ENCODE results near the gene TMEM53.
"Not testable (repeated sequence)": the region's sequence is repeated elsewhere in the genome, so short reads cannot be mapped to it uniquely, and the experiment has no call there.

Gene TMEM53

GRCh38 chr1:44672254-44672955 lies 1.9 kb downstream of the TMEM53 start:
- no peak for DNase-seq

GRCh38 chr1:44670751-44671640 lies 3.3 kb downstream of the TMEM53 start:
- DNase-seq: no peak

- not testable (repeated sequence) for DNase-seq
These were observed 7.6 kb downstream of the TMEM53 start for GRCh38 chr1:44666719-44667118.

- no peak for DNase-seq
These were observed 9.4 kb downstream of the TMEM53 start for GRCh38 chr1:44664730-44665370.

GRCh38 chr1:44663417-44663816 lies 10.9 kb downstream of the TMEM53 start:
- no peak for DNase-seq

- no peak for DNase-seq
These were observed 11.6 kb downstream of the TMEM53 start for GRCh38 chr1:44662683-44663030.

- peak; percentile 54 for DNase-seq
These were observed 12.2 kb downstream of the TMEM53 start for GRCh38 chr1:44661781-44662682.

GRCh38 chr1:44660176-44660575 lies 14.1 kb downstream of the TMEM53 start:
- peak; percentile 90 for DNase-seq

- no peak for DNase-seq
These were observed 14.7 kb downstream of the TMEM53 start for GRCh38 chr1:44659566-44659965.

- no peak for DNase-seq
These were observed 18.7 kb downstream of the TMEM53 start for GRCh38 chr1:44655609-44656008.

GRCh38 chr1:44654621-44655187 lies 19.6 kb downstream of the TMEM53 start:
- DNase-seq: no peak

- no peak for DNase-seq
These were observed 20.9 kb downstream of the TMEM53 start for GRCh38 chr1:44653107-44653964.

- DNase-seq: peak; percentile 74
These were observed 21.7 kb downstream of the TMEM53 start for GRCh38 chr1:44652445-44653106.

GRCh38 chr1:44651069-44651468 lies 23.2 kb downstream of the TMEM53 start:
- DNase-seq: no peak

- no peak for DNase-seq
These were observed 24.0 kb downstream of the TMEM53 start for GRCh38 chr1:44650159-44650831.

- no peak for DNase-seq
These were observed 24.5 kb downstream of the TMEM53 start for GRCh38 chr1:44649788-44650158.

GRCh38 chr1:44648529-44649250 lies 25.6 kb downstream of the TMEM53 start:
- no peak for DNase-seq

- no peak for DNase-seq
These were observed 26.4 kb downstream of the TMEM53 start for GRCh38 chr1:44647896-44648295.
